Measurements from ENCODE around the gene LDAH. TPM values are rescaled to one million over a fixed set of nuclear protein-coding genes. Genes with fewer than 3 reads are reported as not detected.

Gene LDAH
- total and polyA plus RNA-seq, 2 donors (not counting 3 experiments of a cell fraction or from before 2014, with no cell fraction given), result 12.3 to 24.0 TPM

- Histone ChIP-seq H3K36me3 (ENCODE audit: control insufficient read depth in 2 of 2, extremely low read depth in 1 of 2, insufficient read depth in 2 of 2, low read length in 2 of 2) (no peaks in the 10 kb centered on the region), H3K4me1 (ENCODE audit: control insufficient read depth, extremely low read depth, insufficient read depth, low read length) (no peaks in the 10 kb centered on the region), H4K20me1 (replicated peaks; ENCODE audit: control insufficient read depth, extremely low read depth, insufficient read depth, low read length) (no peaks in the 10 kb centered on the region), H3K27me3 (ENCODE audit: control insufficient read depth in 2 of 2, insufficient read depth in 2 of 2, low read length in 2 of 2) (peaks cover 8 to 10% of the 10 kb centered on the region in 2 experiments), H2AFZ (ENCODE audit: low read depth, low read length) (no peak overlapping the region), H3K4me2 (ENCODE audit: insufficient read depth, low read length) (no peak overlapping the region), H3K79me2 (ENCODE audit: control insufficient read depth, insufficient read depth, low read length) (no peaks in the 10 kb centered on the region), H3K4me3 (replicated peaks in 1 of 3; ENCODE audit: insufficient read depth in 1 of 3, low read depth in 1 of 3, low read length in 3 of 3) (no peak overlapping the region), H3K27ac (ENCODE audit: insufficient read depth, low read depth, low read length) (no peak overlapping the region), H3K9ac (replicated peaks; ENCODE audit: extremely low read depth, insufficient read depth, low read length) (no peak overlapping the region), H3K9me3 (replicated peaks; ENCODE audit: control insufficient read depth, insufficient read depth, low read length) (no peaks in the 10 kb centered on the region), H3K9me1 (replicated peaks; ENCODE audit: control insufficient read depth, extremely low read depth, insufficient read depth, low read length) (no peaks in the 10 kb centered on the region)
- intact Hi-C loops (cut with micrococcal nuclease), result no loop called here
- POLR2A ChIA-PET, result no interaction called here
- FAIRE-seq (no peak), DNase-seq (ENCODE audit: low read depth, low spot score) (no peak)
- dilution Hi-C loops (cut with MboI; ENCODE audit: extremely low pct_ligation_motif_present, low sequenced_read_pairs), result no loop called here
- no TSS peak for BruUV-seq (replicated peaks)
- TF ChIP-seq, protein P1, sequence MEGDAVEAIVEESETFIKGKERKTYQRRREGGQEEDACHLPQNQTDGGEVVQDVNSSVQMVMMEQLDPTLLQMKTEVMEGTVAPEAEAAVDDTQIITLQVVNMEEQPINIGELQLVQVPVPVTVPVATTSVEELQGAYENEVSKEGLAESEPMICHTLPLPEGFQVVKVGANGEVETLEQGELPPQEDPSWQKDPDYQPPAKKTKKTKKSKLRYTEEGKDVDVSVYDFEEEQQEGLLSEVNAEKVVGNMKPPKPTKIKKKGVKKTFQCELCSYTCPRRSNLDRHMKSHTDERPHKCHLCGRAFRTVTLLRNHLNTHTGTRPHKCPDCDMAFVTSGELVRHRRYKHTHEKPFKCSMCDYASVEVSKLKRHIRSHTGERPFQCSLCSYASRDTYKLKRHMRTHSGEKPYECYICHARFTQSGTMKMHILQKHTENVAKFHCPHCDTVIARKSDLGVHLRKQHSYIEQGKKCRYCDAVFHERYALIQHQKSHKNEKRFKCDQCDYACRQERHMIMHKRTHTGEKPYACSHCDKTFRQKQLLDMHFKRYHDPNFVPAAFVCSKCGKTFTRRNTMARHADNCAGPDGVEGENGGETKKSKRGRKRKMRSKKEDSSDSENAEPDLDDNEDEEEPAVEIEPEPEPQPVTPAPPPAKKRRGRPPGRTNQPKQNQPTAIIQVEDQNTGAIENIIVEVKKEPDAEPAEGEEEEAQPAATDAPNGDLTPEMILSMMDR (IDR thresholded peaks at IDR 0.05; ENCODE audit: extremely low read depth in 1 of 2, insufficient read depth in 1 of 2, low read depth in 1 of 2, low read length in 2 of 2), result no peak
- TF ChIP-seq POLR2A (IDR thresholded peaks at IDR 0.05; ENCODE audit: low read depth, low read length), result no peak
- no peak for TF ChIP-seq MYC (IDR thresholded peaks at IDR 0.05; ENCODE audit: low read depth, low read length)
- no peak for TF ChIP-seq GATA2 (IDR thresholded peaks at IDR 0.05; ENCODE audit: insufficient read depth, insufficient read length, low read depth, low read length)
- no peak for TF ChIP-seq EZH2 (IDR thresholded peaks at IDR 0.05; ENCODE audit: borderline replicate concordance, low read depth, low read length, severe bottlenecking)
- CTCF ChIA-PET, result no interaction called here
Observed at GRCh38 chr2:20832606-20833005, 9.7 kb upstream of the LDAH start.

DNA sequence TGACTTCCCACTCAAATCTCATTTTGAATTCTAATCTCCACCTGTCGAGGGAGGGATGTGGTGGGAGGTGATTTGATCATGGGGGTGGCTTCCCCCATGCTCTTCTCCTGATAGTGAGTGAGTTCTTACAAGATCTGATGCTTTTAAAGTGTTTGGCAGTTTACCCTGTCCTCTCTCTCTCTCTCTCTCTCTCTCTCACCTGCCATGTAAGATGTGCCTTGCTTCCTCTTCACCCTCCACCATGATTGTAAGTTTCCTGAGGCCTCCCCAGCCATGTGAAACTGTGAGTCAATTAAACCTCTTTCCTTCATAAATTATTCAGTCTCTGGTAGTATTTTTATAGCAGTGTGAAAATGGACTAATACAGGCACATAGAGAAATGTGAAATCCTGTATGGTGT is 7.0 kb upstream of the LDAH start:
- no peaks in the 10 kb centered on the region for H3K79me2 ChIP-seq (ENCODE audit: control insufficient read depth, insufficient read depth, low read length)
- H2AFZ ChIP-seq (ENCODE audit: low read depth, low read length), result no peak overlapping the region
- no peak overlapping the region for H3K9ac ChIP-seq (replicated peaks; ENCODE audit: extremely low read depth, insufficient read depth, low read length)
- H3K27ac ChIP-seq (ENCODE audit: insufficient read depth, low read depth, low read length), result no peak overlapping the region
- ChIA-PET POLR2A (no interaction called here), CTCF (no interaction called here)
- no peaks in the 10 kb centered on the region for H3K36me3 ChIP-seq (ENCODE audit: control insufficient read depth in 2 of 2, extremely low read depth in 1 of 2, insufficient read depth in 2 of 2, low read length in 2 of 2)
- dilution Hi-C loops (cut with MboI; ENCODE audit: extremely low pct_ligation_motif_present, low sequenced_read_pairs) (no loop called here), intact Hi-C loops (cut with micrococcal nuclease) (loop anchor here (10.0 kb wide), 1 partner anchor 385 kb away; the partner anchor contains the start of gene RHOB)
- FAIRE-seq, result no peak
- no peaks in the 10 kb centered on the region for H3K4me1 ChIP-seq (ENCODE audit: control insufficient read depth, extremely low read depth, insufficient read depth, low read length)
- BruUV-seq (replicated peaks), result no TSS peak
- TF ChIP-seq, protein P1 (IDR thresholded peaks at IDR 0.05; ENCODE audit: extremely low read depth in 1 of 2, insufficient read depth in 1 of 2, low read depth in 1 of 2, low read length in 2 of 2), result no peak
- TF ChIP-seq EZH2 (IDR thresholded peaks at IDR 0.05; ENCODE audit: borderline replicate concordance, low read depth, low read length, severe bottlenecking) (no peak), JUN (IDR thresholded peaks at IDR 0.05; ENCODE audit: borderline replicate concordance, insufficient read depth, insufficient read length, low read depth) (no peak)
- H4K20me1 ChIP-seq (replicated peaks; ENCODE audit: control insufficient read depth, extremely low read depth, insufficient read depth, low read length), result no peaks in the 10 kb centered on the region
- no peak for DNase-seq (ENCODE audit: low read depth, low spot score)
- H3K4me3 ChIP-seq (replicated peaks in 1 of 3; ENCODE audit: insufficient read depth in 1 of 3, low read depth in 1 of 3, low read length in 3 of 3), result no peak overlapping the region
- H3K9me3 ChIP-seq (replicated peaks; ENCODE audit: control insufficient read depth, insufficient read depth, low read length), result no peaks in the 10 kb centered on the region
- no peak overlapping the region for H3K4me2 ChIP-seq (ENCODE audit: insufficient read depth, low read length)
- no peaks in the 10 kb centered on the region for H3K9me1 ChIP-seq (replicated peaks; ENCODE audit: control insufficient read depth, extremely low read depth, insufficient read depth, low read length)
- H3K27me3 ChIP-seq (ENCODE audit: control insufficient read depth in 2 of 2, insufficient read depth in 2 of 2, low read length in 2 of 2), result peaks cover 8 to 10% of the 10 kb centered on the region in 2 experiments

Measured in endothelial cell of umbilical vein (primary cell).